Purkinje cell (primary cell): Measurements from ENCODE around the gene REXO4. TPM values are rescaled to one million over a fixed set of nuclear protein-coding genes. Genes with fewer than 3 reads are reported as not detected.

ENCODE experiments used
- polyA plus RNA-seq: library from polyadenylated mRNA; unstranded; fragments of >200 nt; fragmentation: Nextera tagmentation; gene quantifications from 2 replicates; pipeline ENCODE4 v1.2.1, GENCODE V29; 2014

The REXO4 gene
- polyA plus RNA-seq: 4.1 TPM in 2 replicates

DNA sequence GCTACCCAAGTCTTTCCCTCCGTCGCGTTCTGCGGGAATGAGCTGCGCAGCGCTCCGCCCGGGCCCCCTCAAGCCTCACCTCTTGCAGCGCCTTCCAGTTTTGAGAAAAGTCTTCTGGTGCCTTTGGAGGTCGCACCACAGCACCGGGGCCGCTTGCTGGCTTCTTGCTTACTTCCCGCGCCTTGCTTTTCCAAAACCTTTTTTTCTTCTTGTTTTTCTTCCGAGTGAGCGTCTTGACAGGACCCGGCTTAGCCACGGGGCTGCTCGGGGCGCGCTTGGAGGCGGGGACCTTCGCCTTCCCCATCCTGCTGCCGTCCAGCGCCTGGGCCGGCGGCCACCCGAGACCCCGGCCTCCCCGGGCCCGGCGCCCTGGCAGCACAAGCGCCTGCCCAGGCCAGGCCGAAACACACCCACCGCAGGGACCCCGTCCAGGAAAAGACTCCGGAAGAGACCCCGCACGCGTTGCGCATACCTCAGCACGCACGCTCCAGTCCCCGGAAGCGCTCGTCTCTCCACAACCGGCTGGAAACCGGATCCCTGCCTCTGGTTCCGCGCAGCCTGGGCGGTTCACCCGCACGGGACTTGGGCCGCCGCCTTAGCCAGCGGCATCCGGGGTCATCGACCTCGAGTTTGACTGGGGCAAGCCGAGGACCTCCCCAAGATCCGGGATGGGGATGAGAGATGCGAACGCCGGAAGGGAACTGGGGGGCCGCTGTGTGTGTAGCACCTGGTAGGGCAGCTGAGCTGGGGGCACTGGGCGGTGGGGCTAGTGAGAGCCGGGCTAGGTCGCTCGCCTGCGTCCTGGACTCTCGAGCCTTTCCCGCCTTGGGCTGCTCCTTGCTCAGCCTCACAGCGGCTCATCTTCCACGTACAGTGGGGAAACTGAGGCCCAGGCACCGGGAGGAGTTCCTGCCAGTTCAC, at the start of gene REXO4:
REXO4 (minus strand) TSS at position 470 of the 921 bp plus-strand sequence; CDS start at position 304, 166 bp downstream.

DNA sequence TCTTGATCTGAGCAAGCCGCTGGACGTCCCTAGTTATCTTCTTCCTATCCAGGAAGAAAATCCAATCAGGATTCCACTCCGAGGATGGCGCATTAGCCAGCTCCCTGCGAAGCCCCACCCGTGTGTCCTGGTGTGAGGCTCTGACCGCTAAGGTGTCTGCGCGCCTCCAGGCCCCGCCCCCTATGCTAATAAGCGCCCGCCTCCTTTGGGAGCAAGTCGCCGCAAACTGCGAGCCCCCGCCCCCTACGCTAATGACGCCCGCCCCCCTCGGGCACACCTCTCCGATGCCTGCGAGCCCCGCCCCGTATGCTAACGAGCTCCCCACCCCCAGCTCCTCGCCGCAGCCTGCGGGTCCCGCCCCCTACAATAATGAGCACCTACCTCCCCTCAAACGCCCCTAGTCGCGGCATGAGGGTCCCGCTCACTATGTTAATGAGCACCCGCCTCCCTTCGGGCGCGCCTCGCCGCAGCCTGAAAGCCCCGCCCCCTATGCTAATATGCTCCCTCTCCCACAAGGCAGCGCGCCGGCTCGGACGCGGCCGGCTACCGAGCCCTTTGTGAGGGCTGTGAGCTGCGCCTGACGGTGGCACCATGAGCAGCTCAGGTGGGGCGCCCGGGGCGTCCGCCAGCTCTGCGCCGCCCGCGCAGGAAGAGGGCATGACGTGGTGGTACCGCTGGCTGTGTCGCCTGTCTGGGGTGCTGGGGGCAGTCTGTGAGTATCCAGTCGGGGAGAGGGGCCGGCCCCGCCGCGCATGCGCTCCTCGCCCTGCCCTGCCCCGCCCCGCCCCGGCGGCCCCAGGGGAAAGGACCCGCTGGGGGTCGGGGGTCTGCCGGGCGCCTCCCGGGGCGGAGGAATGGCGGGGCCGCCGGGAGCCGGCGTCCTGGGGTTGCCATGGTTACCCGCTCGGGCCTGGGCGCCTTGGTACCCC, 41.9 kb upstream of the REXO4 start, which contains the start of gene CACFD1:
CACFD1 (plus strand) TSS at position 503 of the 929 bp plus-strand sequence; CDS start at position 592, 89 bp downstream.

DNA sequence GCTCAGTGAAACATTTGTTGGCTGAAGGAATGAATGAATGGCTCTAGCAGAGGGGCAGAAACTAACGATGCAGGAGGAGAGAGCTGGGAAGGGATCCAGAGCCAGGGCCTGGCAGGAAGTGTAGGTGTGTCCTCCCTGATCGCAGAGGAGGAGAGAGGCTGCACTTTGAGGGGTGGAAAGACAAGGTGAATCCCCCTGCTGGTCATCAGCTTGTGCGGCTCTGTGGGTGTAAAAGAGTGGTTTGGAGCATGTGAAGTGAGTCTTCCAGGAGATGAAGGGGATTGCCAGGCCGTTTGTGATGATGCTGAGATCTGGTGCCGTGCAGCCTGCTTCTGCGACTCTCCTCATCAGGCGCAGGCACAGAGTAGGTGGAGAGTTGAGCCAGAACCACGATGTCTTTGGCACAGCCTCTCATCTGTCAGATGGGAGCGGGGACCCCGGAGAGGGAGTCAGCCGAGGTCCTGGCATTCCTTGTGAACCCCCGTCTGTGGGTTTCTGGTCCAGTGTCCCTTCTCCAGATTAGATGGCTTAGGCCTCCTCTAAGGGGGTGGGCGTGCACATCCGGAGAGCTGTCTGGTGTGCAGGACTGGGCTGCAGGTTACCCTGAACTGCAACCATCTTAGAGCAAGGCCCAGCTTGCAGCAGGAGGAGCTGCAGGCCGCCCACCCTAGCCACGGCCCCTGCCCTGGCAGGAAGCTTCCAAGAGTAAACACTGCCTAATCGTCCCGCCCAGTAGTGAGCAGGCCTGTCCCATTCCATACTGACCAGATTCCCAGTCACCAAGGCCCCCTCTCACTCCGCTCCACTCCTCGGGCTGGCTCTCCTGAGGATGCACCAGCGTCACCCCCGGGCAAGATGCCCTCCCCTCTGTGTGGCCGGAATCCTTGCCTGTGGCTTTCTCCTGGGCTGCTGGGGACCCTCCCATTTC, 4.1 kb upstream of the REXO4 start, which contains the start of gene ADAMTS13:
ADAMTS13 (plus strand) TSS at position 753 of the 928 bp plus-strand sequence; CDS start at position 830, 77 bp downstream.

GRCh38 chr9:133375724-133376654, 41.8 kb downstream of the REXO4 start, which contains the start of the genes STKLD1 and SURF4:
Gene STKLD1 (plus strand): TSS chr9:133376366. CDS start chr9:133376474, 108 bp downstream.
Gene SURF4 (minus strand): TSS chr9:133376060. CDS start chr9:133375969, 91 bp downstream.

GRCh38 chr9:133356391-133357091, 61.3 kb downstream of the REXO4 start, which contains the start of the genes SURF1 and SURF2:
Gene SURF1 (minus strand): TSS chr9:133356487. CDS start chr9:133356453, 34 bp downstream.
Gene SURF2 (plus strand): TSS chr9:133356550. CDS start chr9:133356593, 43 bp downstream.

Other genes with a start within 250 kb of the REXO4 start
- not detected in 2 replicates for gene OBP2B, start 208.8 kb downstream of the REXO4 start, polyA plus RNA-seq
- 0.10 TPM in 1 of 2 replicates, not detected in the other for gene ABO, start 142.8 kb downstream of the REXO4 start, polyA plus RNA-seq
- 4.8 and 8.1 TPM in 2 replicates for gene SURF6, start 81.8 kb downstream of the REXO4 start, polyA plus RNA-seq
- 0.97 and 3.0 TPM in 2 replicates for gene MED22, start 69.9 kb downstream of the REXO4 start, polyA plus RNA-seq
- gene RPL7A, start 69.8 kb downstream of the REXO4 start, polyA plus RNA-seq: 318 and 345 TPM in 2 replicates
- gene SURF1, start 61.5 kb downstream of the REXO4 start, polyA plus RNA-seq: 25.1 and 26.8 TPM in 2 replicates
- 4.0 and 15.7 TPM in 2 replicates for gene SURF2, start 61.5 kb downstream of the REXO4 start, polyA plus RNA-seq
- 15.6 and 35.0 TPM in 2 replicates for gene SURF4, start 42.0 kb downstream of the REXO4 start, polyA plus RNA-seq
- gene STKLD1, start 41.6 kb downstream of the REXO4 start, polyA plus RNA-seq: 4.9 TPM in 1 of 2 replicates, not detected in the other
- gene ADAMTS13, start 4.4 kb upstream of the REXO4 start, polyA plus RNA-seq: 1.7 and 3.4 TPM in 2 replicates
- gene CACFD1, start 42.0 kb upstream of the REXO4 start, polyA plus RNA-seq: 1.3 and 11.2 TPM in 2 replicates
- 11.9 TPM in 2 replicates for gene SLC2A6, start 61.1 kb upstream of the REXO4 start, polyA plus RNA-seq
- not detected in 2 replicates for gene MYMK, start 106.9 kb upstream of the REXO4 start, polyA plus RNA-seq
- 0.52 TPM in 1 of 2 replicates, not detected in the other for gene ADAMTSL2, start 116.7 kb upstream of the REXO4 start, polyA plus RNA-seq
- gene FAM163B, start 191.4 kb upstream of the REXO4 start, polyA plus RNA-seq: not detected in 2 replicates
- gene DBH, start 218.4 kb upstream of the REXO4 start, polyA plus RNA-seq: not detected in 2 replicates